ENCODE data around the gene NPR2.

DNA sequence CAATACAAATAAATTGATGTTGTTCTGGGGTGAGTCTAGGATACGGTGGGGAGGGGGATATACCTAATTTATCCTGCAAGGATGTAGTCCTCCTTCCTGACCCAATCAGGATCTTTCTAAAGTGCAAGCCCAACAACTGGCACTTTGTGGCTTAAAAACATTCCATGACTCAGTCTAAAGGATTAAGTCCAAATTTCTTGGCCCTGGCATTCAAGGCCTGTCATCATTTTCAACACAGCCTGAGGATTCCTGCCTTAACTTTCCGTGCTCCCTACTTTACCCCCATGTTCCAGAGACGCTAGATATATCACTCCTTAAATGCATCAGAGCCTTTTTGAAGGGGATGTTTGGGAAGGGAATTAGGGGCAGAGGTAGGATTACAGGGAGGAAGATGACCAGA, 36.1 kb downstream of the NPR2 start:
- TF ChIP-seq, protein P1, sequence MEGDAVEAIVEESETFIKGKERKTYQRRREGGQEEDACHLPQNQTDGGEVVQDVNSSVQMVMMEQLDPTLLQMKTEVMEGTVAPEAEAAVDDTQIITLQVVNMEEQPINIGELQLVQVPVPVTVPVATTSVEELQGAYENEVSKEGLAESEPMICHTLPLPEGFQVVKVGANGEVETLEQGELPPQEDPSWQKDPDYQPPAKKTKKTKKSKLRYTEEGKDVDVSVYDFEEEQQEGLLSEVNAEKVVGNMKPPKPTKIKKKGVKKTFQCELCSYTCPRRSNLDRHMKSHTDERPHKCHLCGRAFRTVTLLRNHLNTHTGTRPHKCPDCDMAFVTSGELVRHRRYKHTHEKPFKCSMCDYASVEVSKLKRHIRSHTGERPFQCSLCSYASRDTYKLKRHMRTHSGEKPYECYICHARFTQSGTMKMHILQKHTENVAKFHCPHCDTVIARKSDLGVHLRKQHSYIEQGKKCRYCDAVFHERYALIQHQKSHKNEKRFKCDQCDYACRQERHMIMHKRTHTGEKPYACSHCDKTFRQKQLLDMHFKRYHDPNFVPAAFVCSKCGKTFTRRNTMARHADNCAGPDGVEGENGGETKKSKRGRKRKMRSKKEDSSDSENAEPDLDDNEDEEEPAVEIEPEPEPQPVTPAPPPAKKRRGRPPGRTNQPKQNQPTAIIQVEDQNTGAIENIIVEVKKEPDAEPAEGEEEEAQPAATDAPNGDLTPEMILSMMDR (IDR thresholded peaks at IDR 0.05), result no peak
- no peak for TF ChIP-seq POLR2A (IDR thresholded peaks at IDR 0.05)
